Thymus (tissue), 11 donors: ENCODE data around the gene CAPN13. TPM values are rescaled to one million over a fixed set of nuclear protein-coding genes. Genes with fewer than 3 reads are reported as not detected.
A peak's percentile ranks its signal among the peaks of the same experiment; 100 is the strongest.
"Not testable (repeated sequence)": the region's sequence is repeated elsewhere in the genome, so short reads cannot be mapped to it uniquely, and the experiment has no call there.

Source experiments
- DNase-seq, 9 donors: peaks; one replicate each; pipeline ENCODE4 v3.0.0-alpha.2; 2013; ENCODE audit warnings: low spot score in 9 of 9, low read depth in 6 of 9, missing footprints in 1 of 9
- H3K27ac ChIP-seq, 2 donors: one replicate each; pipeline ENCODE4 v1.5.1; 2013; ENCODE audit warnings: control low read depth in 1 of 2, low read depth in 1 of 2, low read length in 1 of 2, mild to moderate bottlenecking in 1 of 2, moderate library complexity in 1 of 2
- H3K27me3 ChIP-seq, 2 donors: one replicate each; pipeline ENCODE4 v1.5.1; 2013; ENCODE audit warnings: low read length in 1 of 2; ENCODE audit not compliant: control insufficient read depth in 2 of 2, insufficient read depth in 1 of 2
- H3K36me3 ChIP-seq, 2 donors: one replicate each; pipeline ENCODE4 v1.5.1; 2013; ENCODE audit warnings: low read length in 1 of 2, mild to moderate bottlenecking in 1 of 2, moderate library complexity in 1 of 2; ENCODE audit not compliant: control insufficient read depth in 2 of 2, insufficient read depth in 2 of 2
- H3K4me1 ChIP-seq, 2 donors: one replicate each; pipeline ENCODE4 v1.5.1; 2013; ENCODE audit warnings: low read length in 2 of 2; ENCODE audit not compliant: control insufficient read depth in 2 of 2, insufficient read depth in 2 of 2
- H3K4me3 ChIP-seq, 2 donors: one replicate each; pipeline ENCODE4 v1.5.1; 2013; ENCODE audit warnings: low read length in 2 of 2, control low read depth in 1 of 2, mild to moderate bottlenecking in 1 of 2
- H3K9me3 ChIP-seq, 2 donors: one replicate each; pipeline ENCODE4 v1.5.1; 2013; ENCODE audit warnings: low read length in 1 of 2, mild to moderate bottlenecking in 1 of 2; ENCODE audit not compliant: control insufficient read depth in 2 of 2, insufficient read depth in 1 of 2
- WGBS: extraction: QIAGEN DNeasy Blood & Tissue Kit; methylation state at CpG from one replicate; pipeline ENCODE4 v1.1.7; 2013; 5-methylcytosine and 5-hydroxymethylcytosine counted together
- polyA plus RNA-seq: library from polyadenylated mRNA; stranded (reverse); fragments of 200-250 nt; gene quantifications from one replicate; pipeline ENCODE4 v1.2.3, GENCODE V29; 2013
- total RNA-seq: library from RNA; stranded (reverse); fragments of 120-200 nt; gene quantifications from one replicate; pipeline ENCODE4 v1.2.4, GENCODE V29; 2013
- donor health status: healthy.

The CAPN13 gene
- total and polyA plus RNA-seq, 2 donors: 0.05 to 0.25 TPM

- 70% methylated on average over 12 of the region's 12 CpGs for WGBS
- Histone ChIP-seq H3K4me1 (peaks cover 0 to 2% of the 10 kb centered on the region in 2 donors), H3K27ac (no peak overlapping the region), H3K4me3 (no peak overlapping the region), H3K36me3 (no peaks in the 10 kb centered on the region), H3K9me3 (no peaks in the 10 kb centered on the region), H3K27me3 (peaks cover 0 to 2% of the 10 kb centered on the region in 2 donors)
- peak; percentile 32 to 84 (median 65) for DNase-seq
These were observed 100.5 kb downstream of the CAPN13 start for GRCh38 chr2:30706534-30707303.

- no peak overlapping the region for H3K27ac ChIP-seq
- no peak overlapping the region for H3K4me3 ChIP-seq
- 97% methylated on average over 10 of the region's 10 CpGs for WGBS
- no peaks in the 10 kb centered on the region for H3K36me3 ChIP-seq
- no peaks in the 10 kb centered on the region for H3K9me3 ChIP-seq
- H3K4me1 ChIP-seq: peaks cover 0 to 2% of the 10 kb centered on the region in 2 donors
- DNase-seq: no peak
- H3K27me3 ChIP-seq: peaks cover 0 to 2% of the 10 kb centered on the region in 2 donors
These were observed 101.3 kb downstream of the CAPN13 start for GRCh38 chr2:30705711-30706533.

GRCh38 chr2:30705056-30705455 lies 102.2 kb downstream of the CAPN13 start:
- WGBS: 94% methylated on average over 5 of the region's 5 CpGs
- Histone ChIP-seq H3K27ac (no peak overlapping the region), H3K4me3 (no peak overlapping the region), H3K27me3 (peaks cover 0 to 2% of the 10 kb centered on the region in 2 donors), H3K36me3 (no peaks in the 10 kb centered on the region), H3K9me3 (no peaks in the 10 kb centered on the region), H3K4me1 (peaks cover 0 to 2% of the 10 kb centered on the region in 2 donors)
- DNase-seq: no peak

- 97% methylated on average over 3 of the region's 3 CpGs for WGBS
These were observed 102.8 kb downstream of the CAPN13 start for GRCh38 chr2:30704309-30705020.

GRCh38 chr2:30702694-30703093 lies 104.6 kb downstream of the CAPN13 start:
- H3K9me3 ChIP-seq: no peaks in the 10 kb centered on the region
- no peak for DNase-seq
- H3K36me3 ChIP-seq: no peaks in the 10 kb centered on the region
- H3K27me3 ChIP-seq: peaks cover 0 to 2% of the 10 kb centered on the region in 2 donors
- H3K27ac ChIP-seq: no peak overlapping the region
- no peak overlapping the region for H3K4me3 ChIP-seq
- 97% methylated on average over 1 of the region's 1 CpG for WGBS
- peaks cover 0 to 2% of the 10 kb centered on the region in 2 donors for H3K4me1 ChIP-seq

More at GRCh38 chr2:30704309-30705020, 102.8 kb downstream of the CAPN13 start:
- Histone ChIP-seq H3K27me3 (peaks cover 0 to 2% of the 10 kb centered on the region in 2 donors), H3K36me3 (no peaks in the 10 kb centered on the region), H3K9me3 (no peaks in the 10 kb centered on the region), H3K4me3 (no peak overlapping the region), H3K4me1 (peaks cover 0 to 2% of the 10 kb centered on the region in 2 donors), H3K27ac (no peak overlapping the region)
- DNase-seq: no peak

- Histone ChIP-seq H3K27ac (no peak overlapping the region), H3K36me3 (no peaks in the 10 kb centered on the region), H3K27me3 (peaks cover 0 to 2% of the 10 kb centered on the region in 2 donors), H3K4me1 (peaks cover 0 to under 1% of the 10 kb centered on the region in 2 donors), H3K9me3 (peaks cover 0 to 3% of the 10 kb centered on the region in 2 donors), H3K4me3 (no peak overlapping the region)
- WGBS: 76% methylated on average over 2 of the region's 2 CpGs
- DNase-seq: no peak
These were observed 105.5 kb downstream of the CAPN13 start for GRCh38 chr2:30701782-30702181.

GRCh38 chr2:30697242-30698103 lies 109.8 kb downstream of the CAPN13 start:
- not testable (repeated sequence) for DNase-seq, H3K27me3 ChIP-seq, H3K36me3 ChIP-seq, H3K27ac ChIP-seq, H3K4me3 ChIP-seq, H3K9me3 ChIP-seq, H3K4me1 ChIP-seq
- WGBS: 90% methylated on average over 18 of the region's 18 CpGs

GRCh38 chr2:30695749-30696148 lies 111.5 kb downstream of the CAPN13 start:
- H3K4me1 ChIP-seq: no peaks in the 10 kb centered on the region
- H3K27ac ChIP-seq: no peak overlapping the region
- no peak overlapping the region for H3K4me3 ChIP-seq
- H3K27me3 ChIP-seq: peaks cover 0 to 2% of the 10 kb centered on the region in 2 donors
- no peak for DNase-seq
- 72% methylated on average over 4 of the region's 4 CpGs for WGBS
- peaks cover 0 to 3% of the 10 kb centered on the region in 2 donors for H3K9me3 ChIP-seq
- H3K36me3 ChIP-seq: no peaks in the 10 kb centered on the region
